Lower leg skin (tissue), 3 donors: Measurements from ENCODE around the gene SDHAF3.

ENCODE experiments used
- POLR2A ChIP-seq, 2 donors: fragments of 450-650 bp; IDR thresholded peaks; one replicate each; pipeline ENCODE4 v1.6.1; 2016 to 2017; ENCODE audit warnings: antibody characterized with exemption in 2 of 2, mild to moderate bottlenecking in 1 of 2, moderate library complexity in 1 of 2
- TF ChIP-seq, protein P1 (sequence below), 3 donors: fragments of 450-650 bp; IDR thresholded peaks; one replicate each; pipeline ENCODE4 v1.5.1; 2016; ENCODE audit warnings: antibody characterized with exemption in 3 of 3, mild to moderate bottlenecking in 3 of 3, moderate library complexity in 2 of 3

DNA sequence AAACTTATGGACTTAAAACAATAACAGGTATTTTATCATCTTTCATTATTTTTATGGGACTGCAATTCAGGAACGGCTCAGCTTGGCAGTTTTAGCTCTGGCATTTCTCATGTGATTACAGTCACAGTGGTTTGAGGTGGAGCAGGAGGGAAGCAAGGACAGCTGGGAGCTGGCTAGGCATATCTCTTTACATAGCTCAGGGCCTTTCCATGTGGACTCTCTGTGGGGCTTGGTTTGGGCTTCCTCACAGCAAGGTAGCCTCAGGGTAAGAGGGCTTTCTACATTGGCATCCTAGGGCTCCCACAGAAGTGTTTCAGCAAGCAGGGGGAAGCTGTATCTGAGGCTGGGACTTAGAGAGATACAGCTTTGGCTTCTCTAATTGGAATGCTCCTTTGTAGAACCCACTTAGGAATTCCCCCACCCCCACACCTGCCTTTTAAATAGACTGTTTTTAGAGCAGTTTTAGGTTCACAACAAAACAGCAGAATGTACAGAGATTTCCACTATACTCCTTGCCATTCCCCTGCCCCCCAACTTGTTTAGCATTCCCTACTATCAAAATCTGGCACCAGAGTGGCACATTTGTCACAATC lies 26.6 kb upstream of the SDHAF3 start:
- TF ChIP-seq, protein P1, sequence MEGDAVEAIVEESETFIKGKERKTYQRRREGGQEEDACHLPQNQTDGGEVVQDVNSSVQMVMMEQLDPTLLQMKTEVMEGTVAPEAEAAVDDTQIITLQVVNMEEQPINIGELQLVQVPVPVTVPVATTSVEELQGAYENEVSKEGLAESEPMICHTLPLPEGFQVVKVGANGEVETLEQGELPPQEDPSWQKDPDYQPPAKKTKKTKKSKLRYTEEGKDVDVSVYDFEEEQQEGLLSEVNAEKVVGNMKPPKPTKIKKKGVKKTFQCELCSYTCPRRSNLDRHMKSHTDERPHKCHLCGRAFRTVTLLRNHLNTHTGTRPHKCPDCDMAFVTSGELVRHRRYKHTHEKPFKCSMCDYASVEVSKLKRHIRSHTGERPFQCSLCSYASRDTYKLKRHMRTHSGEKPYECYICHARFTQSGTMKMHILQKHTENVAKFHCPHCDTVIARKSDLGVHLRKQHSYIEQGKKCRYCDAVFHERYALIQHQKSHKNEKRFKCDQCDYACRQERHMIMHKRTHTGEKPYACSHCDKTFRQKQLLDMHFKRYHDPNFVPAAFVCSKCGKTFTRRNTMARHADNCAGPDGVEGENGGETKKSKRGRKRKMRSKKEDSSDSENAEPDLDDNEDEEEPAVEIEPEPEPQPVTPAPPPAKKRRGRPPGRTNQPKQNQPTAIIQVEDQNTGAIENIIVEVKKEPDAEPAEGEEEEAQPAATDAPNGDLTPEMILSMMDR (IDR thresholded peaks at IDR 0.05) = no peak
- TF ChIP-seq POLR2A (IDR thresholded peaks at IDR 0.05) = no peak
